Stimulated activated CD4-positive, alpha-beta T cell treated with anti-CD3 and anti-CD28 coated beads, Interleukin-1b, Interleukin-23, amount 100 ng/mL, for 24 hours (primary cell): Measurements from ENCODE around the gene PPIG.
"Not testable (repeated sequence)": the region's sequence is repeated elsewhere in the genome, so short reads cannot be mapped to it uniquely, and the experiment has no call there.

Source experiments
- DNase-seq, 4 experiments: peaks; one replicate each; pipeline ENCODE4 v3.0.0-alpha.2; 2020; ENCODE audit warnings: low read depth in 4 of 4, low spot score in 1 of 4

Gene PPIG

DNA sequence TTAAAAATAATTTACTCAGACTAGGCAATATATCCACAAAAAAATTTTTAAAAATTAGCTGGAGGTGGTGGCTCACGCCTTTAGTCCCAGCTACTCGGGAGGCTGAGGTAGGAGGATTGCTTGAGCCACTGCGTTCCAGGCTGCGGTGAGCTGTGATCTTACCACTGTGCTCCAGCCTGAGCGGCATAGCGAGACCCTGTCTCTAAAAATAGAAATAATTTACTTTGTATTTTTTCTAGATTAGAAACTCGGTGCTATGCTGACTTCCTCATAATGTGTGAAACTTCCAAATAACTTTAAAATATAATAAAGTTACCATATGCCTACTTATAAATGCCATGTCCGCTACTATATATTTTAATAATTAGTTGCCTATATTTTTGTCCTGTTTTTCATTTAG is 6.7 kb downstream of the PPIG start:
- DNase-seq: no peak

DNA sequence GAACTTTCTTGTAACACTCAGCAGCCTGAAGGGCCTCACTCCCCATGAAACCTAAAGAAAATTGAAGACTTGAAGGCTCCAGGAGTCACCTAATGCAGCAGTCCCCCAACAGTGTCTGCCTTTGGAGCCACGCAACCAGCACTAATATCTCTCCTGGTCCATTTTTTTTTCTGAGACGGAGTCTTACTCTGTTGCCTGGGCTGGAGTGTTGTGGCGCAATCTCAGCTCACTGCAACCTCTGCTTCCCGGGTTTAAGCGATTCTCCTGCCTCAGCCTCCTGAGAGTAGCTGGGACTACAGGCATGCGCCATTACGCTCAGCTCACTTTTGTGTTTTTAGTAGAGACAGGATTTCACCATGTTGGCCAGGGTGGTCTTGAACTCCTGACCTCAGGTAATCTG is 12.4 kb downstream of the PPIG start:
- not testable (repeated sequence) for DNase-seq

DNA sequence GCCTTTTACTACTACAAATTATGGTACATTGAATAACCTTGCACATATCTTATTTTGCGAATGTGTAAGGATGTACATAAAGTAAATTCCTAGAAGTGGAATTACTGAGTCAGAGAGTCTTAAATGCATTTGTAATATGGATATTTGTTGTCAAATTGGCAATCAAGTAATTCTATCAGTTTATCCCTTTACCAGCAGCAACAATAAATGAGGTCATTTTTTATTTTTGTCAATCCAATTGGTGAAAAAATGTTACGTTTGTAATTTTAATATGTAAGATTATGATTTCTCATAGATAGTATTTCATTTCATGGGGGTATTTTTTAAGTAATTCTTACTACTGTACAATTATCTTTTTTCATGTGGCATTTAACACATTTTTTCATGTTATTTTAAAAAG is 14.8 kb downstream of the PPIG start:
- no peak for DNase-seq

DNA sequence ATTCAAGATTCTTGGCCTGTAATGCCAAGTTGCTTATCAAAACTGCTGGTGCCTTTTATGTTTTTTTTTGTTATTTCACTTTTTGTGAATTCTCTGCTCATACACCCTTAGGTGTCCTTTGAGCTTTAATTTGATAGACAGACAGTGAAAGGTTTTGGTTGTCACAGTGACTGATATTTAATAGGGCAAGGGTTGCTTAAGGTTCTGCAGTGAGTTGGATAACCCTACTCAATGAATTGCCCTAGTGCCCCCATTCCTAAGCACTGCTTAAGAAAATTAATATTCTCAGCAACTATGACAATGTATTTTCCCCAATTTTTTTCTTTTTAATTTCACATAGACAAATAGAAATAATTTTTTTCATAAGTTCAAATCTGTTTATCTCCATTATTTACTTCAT is 15.4 kb downstream of the PPIG start:
- no peak for DNase-seq

DNA sequence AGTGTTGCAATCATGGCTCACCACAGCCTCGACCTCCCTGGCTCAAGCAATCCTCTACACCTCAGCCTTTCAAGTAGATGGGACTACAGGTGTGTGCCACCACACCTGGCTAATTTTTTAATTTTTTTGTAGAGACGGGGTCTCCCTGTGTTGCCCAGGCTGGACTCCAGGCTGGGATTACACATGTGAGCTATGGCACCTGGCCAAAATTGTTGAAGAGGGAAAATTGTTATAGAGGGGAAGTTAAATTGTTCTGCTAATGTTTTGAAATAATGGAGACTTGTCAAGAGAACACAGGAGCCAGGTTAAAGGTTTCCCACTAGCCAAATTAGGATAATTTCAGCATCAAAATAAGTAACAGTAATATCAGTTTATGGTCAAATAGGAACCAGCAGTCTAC is 25.1 kb downstream of the PPIG start:
- no peak for DNase-seq

DNA sequence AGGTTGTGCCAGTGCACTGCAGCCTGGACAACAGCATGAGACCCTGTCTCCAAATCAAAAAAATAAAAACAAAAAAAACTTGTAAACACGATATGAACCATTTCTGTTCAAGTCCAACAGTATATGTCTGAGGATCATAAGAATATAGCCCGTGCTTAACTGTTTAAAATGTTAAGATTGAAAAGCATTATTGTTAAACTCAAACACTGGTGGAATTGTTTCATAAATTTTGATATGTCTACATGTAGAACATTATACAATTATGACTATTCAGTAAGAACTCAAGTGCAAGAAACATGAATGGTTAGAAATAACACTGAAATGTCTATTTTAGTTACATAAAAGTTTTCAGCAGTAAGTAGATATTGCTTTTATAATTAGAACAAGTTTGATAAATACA is 29.7 kb downstream of the PPIG start:
- no peak for DNase-seq

DNA sequence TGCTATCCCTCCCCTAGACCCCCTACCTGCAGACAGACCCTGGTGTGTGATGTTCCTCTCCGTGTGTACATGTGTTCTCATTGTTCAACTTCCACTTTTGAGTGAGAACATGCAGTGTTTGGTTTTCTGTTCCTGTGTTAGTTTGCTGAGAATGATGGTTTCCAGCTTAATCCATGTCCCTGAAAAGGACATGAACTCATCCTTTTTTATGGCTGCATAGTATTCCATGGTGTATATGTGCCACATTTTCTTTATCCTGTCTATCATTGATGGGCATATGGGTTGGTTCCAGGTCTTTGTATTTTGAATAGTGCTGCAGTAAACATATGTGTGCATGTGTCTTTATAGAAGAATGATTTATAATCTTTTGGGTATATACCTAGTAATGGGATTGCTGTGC is 31.8 kb downstream of the PPIG start:
- not testable (repeated sequence) for DNase-seq

DNA sequence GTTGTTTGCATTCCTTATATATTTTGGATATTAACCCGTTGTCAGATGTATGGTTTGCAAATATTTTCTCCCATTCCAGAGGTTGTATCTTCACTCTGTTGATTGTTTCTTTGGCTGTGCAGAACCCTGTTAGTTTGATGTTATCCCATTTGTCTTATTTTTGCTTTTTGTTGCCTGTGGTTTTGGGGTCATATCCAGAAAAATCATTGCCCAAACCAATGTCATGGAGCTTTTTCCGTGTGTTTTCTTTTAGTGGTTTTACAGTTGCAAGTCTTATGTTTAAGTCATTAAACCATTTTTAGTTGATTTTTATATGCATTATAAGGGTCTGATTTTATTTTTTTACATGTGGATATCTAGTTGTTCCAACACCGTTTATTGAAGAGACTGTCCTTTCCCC is 35.8 kb downstream of the PPIG start:
- no peak for DNase-seq

DNA sequence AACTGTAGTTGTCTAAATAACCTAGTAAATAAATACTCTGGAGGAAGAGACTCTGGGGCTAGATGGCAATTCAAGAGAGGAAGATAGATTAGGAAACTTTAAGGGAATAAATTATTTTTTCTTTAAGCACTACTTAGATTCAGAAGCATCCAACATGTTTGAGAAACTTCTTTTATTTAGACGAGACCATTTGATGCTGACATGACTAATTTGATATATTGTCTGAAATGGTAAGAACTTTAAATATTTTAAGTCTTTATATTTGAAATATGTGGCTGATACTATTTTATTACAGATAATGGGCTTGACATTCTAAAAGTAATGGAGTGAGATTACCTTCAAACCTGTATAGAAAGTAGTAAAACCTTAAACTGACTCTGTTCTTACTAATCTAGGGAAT is 36.4 kb downstream of the PPIG start:
- DNase-seq: no peak

DNA sequence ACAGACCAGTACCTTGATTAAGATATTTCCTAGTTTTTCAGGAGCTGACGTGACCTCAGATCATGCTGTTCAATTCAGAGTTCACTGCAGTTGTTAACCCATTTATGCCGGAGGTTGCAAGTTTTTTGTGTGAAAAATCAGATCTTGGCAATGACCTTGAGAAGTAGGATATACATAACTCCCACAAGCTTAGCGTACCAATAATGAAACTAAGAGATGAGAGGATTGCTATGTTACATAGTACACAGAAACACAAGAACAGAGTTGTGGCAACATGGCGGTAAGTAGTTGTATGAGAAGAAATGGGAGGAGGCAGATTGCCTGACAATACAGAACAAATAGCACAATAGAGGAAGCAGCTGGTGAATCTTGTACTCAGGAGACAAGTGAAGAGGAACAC is 39.1 kb downstream of the PPIG start:
- no peak for DNase-seq

DNA sequence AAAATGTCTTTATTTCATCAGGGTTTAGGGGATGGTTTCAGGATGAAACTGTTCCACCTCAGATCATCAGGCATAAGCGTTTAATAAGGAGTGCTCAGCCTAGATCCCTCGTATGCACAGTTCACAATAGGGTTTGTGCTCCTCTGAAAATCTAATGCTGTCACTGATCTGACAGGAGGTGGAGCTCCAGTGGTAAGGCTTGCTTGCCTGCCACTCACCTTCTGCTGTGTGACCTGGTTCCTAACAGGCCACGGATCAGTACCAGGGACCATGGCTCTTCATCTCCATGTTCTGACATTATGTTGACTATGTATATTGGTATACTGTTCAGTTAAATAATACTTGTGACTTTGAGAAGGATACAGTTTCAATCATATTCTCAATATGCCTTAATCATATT is 41.6 kb downstream of the PPIG start:
- DNase-seq: no peak

DNA sequence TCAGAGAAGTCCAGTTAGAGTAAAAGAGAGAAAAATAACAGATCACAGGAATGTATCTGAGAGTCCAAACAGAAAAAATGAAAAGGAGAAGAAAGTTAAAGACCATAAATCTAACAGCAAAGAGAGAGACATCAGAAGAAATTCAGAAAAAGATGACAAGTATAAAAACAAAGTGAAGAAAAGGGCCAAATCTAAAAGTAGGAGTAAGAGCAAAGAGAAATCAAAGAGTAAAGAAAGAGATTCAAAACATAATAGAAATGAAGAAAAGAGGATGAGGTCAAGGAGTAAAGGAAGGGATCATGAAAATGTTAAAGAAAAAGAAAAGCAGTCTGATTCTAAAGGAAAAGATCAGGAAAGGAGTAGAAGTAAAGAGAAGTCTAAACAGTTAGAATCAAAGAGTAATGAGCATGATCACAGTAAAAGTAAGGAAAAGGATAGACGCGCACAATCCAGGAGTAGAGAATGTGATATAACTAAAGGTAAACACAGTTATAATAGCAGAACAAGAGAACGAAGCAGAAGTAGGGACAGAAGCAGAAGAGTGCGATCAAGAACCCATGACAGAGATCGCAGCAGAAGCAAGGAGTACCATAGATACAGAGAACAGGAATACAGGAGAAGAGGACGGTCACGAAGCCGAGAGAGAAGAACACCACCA is 52.4 kb downstream of the PPIG start:
- DNase-seq: no peak

DNA sequence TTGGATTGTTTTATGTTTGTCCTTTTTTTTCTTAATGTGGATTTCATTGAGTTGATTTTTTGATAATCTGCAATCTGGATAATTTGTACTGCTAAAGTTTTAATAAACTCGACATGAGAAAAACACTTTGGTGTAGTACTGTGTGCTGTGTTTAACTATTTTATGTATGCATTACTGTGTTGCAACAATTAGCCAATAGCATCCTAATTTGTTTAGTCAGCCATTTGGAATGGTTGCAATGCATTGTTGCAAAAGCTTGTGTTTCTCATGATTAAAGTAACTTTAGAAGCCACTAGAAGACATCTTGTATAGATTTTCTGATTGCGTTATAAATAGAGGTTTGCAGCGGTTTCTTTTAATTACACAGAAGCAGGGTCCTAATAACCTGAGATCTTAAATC is 53.5 kb downstream of the PPIG start:
- no peak for DNase-seq

DNA sequence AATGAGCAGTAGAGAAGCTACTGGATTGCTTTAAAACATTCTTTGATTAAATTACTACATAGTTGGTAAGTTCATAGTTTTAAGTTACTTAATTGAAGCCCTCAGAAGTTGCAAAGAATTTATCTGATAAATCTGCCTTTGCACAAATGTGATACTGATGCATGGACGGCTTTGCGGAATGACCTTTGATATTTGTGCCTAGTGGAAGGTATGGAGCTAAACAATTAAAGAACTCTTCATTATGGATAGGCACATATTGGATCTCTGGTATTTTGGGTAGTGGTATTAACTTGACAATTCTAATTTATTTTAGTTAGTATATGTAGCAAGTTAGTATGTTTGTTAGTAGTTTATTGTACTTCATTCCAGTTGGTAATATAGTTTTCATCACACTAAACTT is 56.0 kb downstream of the PPIG start:
- no peak for DNase-seq

DNA sequence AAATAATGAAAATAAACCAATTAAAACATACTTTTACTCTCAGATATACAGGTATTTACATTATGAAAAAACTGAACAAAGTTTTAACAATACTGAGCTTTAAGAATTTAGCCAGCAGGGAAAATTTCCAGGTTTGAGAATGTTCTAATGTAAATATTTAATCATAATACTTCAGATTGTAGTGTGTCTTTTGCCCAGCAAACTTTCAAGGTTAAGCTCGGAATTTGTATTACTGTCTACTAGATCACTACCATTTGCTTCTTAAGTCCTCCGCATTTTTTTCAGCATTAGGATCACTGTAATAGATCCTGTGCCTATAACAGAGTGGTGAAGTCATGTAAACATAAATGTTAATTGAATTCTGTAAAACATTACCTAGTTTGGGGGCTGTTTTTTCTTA is 57.3 kb downstream of the PPIG start:
- no peak for DNase-seq

DNA sequence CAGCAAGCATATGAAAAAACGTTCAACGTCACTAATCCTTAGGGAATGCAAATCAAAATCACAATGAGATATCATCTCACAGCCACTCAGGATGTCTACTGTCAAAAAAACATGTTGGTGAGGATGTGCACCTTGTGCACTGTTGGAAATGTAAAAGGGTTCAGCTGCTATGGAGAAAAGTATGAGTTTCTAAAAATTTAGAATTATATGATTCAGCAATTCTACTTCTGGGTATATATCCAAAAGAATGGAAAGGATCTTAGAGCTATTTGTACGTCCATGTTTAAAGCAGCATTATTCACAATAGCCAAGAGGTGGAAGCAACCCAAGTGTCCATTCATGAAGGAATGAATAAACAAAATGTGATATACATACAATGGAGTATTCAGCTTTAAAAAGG is 60.0 kb downstream of the PPIG start:
- no peak for DNase-seq

DNA sequence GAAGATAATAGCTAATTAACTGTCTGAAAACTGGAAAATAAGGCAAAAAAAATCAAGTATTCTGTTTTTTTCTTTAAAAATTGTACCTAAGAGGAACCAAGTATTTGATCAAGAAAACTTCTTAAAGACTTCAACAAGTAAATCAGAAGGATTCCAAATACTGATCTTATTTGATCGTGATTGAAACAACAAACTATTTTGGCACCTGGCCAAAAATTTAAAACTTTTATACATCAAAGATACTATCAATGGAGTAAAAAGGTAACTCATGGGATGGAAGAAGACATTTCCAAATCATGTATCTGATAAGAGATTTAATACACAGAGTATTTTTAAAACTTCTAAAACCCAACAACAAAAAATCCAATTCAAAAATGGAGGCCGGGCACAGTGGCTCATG is 63.3 kb downstream of the PPIG start:
- DNase-seq: no peak

DNA sequence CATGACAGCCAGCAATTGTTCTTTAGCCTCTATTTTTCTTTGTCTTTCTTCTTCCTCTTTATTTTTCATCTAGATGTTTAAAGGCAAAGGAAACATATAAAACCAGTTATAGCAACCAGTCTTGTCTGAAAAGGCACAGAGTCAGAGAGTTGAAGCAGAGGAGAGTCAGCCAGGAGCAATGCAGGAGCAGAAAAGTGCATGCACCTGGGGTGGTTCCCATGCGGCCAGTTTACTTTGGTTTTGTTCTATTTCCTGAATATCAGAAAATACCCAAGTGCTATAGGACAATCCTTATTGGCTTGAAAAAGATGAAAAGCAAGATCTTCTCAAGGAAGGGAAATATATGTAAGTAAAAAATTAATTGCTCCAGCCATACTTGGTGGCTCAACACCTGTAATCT is 65.1 kb downstream of the PPIG start:
- DNase-seq: no peak

DNA sequence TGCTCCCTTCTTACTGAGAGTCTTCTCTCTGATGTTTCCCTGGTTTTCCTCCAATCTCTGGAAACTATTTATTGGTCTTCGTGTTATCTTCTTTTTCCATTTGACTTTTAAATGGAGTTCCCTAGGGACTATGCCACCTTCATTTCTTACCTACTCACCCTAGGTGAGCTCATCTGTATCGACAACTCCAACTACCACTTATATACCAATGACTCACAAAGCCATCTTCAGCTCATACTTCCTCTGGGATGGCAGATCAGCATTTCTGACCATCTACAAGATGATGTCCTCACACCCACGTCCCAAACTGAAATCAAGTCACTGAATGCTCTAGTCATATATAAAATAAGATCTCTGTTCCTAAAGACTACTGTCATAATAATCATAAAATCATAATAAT is 69.5 kb downstream of the PPIG start:
- no peak for DNase-seq

DNA sequence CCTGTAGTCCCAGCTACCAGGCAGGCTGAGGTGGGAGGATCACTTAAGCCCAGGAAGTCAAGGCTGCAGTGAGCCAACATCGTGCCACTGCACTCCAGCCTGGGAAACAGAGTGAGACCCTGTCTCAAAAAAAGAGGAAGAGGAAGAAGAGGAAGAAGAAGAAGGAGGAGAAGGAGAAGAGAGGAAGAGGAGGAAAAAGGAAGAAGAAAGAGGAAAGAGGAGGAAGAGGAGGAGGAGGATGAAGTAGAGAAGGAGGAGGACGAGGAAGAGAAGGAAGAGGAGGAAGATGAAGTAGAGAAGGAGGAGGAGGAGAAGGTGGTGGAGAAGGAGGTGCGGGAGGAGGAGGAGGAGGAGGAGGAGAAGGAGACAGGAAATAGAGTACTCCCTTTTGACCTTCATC is 72.0 kb downstream of the PPIG start:
- no peak for DNase-seq

DNA sequence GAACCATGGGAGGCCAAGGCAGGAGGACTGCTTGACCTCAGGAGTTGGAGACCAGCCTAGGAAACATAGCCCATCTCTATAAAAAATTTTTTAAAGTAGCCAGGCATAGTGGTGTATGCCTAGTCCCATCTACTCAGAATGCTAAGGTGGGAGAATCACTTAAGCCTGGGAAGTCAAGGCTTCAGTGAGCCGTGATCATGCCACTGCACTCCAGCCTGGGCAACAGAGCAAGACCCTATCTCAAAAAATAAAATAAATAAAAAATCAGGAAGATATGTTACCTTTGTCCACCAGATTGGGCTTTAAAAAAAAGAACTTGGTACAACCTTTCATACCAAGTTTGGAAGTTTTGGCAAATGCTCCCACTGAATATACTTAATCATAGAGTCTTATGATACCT is 74.7 kb downstream of the PPIG start:
- DNase-seq: no peak

DNA sequence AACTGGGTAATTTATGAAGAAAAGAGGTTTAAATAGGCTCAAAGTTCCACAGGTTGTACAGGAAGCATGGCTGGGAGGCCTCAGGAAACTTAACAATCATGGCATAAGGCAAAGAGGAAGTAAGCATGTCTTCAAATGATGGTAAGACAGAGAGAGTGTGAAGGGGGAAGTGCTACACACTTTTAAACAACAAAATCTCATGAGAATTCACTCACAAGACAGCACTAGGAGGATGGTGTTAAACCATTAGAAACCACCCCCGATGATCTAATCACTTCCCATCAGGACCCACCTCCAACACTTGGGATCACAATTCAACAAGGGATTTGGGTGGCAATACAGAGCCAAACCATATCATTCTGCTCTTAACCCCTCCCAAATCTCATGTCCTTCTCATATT is 75.2 kb downstream of the PPIG start:
- DNase-seq: no peak

DNA sequence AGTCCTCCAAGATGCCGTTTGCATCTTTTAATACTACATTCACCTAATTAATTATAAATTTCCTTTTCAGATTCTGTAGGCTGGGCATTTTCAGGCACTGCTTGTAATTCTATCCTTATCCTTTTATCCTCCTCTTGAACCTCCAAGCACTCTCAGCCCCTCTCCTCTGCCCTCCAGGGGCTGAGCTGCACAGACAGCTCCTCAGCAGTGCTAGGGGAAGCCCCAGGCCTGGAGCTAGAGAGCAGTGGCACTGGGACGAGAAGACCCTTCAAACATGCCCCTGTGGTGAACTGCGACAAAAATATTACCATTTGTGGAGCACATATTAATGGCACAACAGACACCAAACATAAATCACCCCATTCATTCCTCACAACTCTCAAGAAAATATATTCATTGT is 77.1 kb downstream of the PPIG start:
- no peak for DNase-seq

DNA sequence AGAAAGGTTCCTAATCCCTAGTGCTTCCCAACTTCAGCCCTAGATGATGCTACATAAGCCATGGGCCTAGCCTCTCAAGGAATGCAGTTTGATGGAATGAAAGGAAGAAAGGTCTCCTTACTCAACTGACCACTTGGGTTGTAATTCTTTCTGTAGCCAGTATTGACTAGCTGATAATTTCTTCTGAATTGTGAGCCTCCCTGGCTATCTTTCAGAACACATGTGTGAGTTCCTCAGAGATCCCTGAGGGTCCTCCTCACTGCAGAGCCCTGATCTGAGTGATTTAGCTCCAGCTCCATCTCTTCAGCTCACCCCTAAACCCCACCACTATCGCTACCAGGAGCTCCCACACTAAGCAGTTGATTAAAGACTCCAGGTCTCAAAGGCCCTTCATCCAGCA is 78.6 kb downstream of the PPIG start:
- no peak for DNase-seq
